ENCODE data around the gene MYT1.

- TF ChIP-seq CTCF (IDR thresholded peaks at IDR 0.05; ENCODE audit: poor library complexity), result no peak
- no peak for TF ChIP-seq EZH2 (IDR thresholded peaks at IDR 0.05; ENCODE audit: borderline replicate concordance)
- TF ChIP-seq EZH2phosphoT487 (IDR thresholded peaks at IDR 0.05; ENCODE audit: low read depth, severe bottlenecking, unreplicated experiment), result no peak
These were observed 35.1 kb downstream of the MYT1 start for GRCh38 chr20:64199395-64199794.

All from hepatocyte (in vitro differentiated cells).